Measurements from ENCODE around the gene MCOLN3.

Gene MCOLN3

DNA sequence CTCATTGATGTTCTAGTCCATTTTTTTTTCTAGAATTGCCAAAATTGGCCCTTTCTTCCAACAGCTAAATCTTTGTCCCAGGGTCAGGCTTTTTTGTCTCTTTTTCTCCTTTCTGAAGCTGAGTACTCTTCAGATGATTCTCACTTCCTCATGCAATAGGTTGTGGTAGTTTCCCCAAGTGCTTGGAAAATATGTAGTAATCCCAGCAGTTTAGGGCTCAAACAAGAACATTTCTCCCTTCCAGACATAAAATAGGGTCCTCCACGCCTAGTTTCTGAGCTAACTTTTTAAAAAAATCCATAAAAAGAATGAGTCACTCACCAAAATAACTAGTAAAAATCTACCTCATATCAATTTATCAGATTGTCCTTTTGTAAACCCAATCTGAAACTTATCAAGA lies 10.0 kb upstream of the MCOLN3 start:
- TF ChIP-seq, protein P1, sequence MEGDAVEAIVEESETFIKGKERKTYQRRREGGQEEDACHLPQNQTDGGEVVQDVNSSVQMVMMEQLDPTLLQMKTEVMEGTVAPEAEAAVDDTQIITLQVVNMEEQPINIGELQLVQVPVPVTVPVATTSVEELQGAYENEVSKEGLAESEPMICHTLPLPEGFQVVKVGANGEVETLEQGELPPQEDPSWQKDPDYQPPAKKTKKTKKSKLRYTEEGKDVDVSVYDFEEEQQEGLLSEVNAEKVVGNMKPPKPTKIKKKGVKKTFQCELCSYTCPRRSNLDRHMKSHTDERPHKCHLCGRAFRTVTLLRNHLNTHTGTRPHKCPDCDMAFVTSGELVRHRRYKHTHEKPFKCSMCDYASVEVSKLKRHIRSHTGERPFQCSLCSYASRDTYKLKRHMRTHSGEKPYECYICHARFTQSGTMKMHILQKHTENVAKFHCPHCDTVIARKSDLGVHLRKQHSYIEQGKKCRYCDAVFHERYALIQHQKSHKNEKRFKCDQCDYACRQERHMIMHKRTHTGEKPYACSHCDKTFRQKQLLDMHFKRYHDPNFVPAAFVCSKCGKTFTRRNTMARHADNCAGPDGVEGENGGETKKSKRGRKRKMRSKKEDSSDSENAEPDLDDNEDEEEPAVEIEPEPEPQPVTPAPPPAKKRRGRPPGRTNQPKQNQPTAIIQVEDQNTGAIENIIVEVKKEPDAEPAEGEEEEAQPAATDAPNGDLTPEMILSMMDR (IDR thresholded peaks at IDR 0.05; ENCODE audit: low read depth, low read length): no peak
- no peak overlapping the region for H3K4me3 ChIP-seq (replicated peaks in 1 of 2; ENCODE audit: low read depth in 2 of 2, low read length in 2 of 2)
- no peak for DNase-seq (ENCODE audit: low read depth in 2 of 2)

DNA sequence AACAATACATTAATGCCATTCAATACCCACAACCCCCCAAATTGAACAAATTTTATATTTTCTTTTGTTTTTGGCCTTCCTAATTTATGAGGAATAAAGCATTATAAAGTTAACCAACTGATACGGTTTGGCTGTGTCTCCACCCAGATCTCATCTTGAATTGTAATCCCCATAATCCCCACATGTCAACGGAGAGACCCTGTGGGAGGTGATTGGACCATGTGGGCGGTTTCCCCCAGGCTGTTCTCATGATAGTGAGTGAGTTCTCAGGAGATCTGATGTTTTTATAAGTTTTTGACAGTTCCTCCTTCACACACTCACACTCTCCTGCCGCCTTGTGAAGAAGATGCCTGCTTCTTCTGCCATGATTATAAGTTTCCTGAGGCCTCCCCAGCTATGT lies 6.4 kb upstream of the MCOLN3 start:
- TF ChIP-seq, protein P1 (IDR thresholded peaks at IDR 0.05; ENCODE audit: low read depth, low read length): no peak
- H3K4me3 ChIP-seq (replicated peaks in 1 of 2; ENCODE audit: low read depth in 2 of 2, low read length in 2 of 2): no peak overlapping the region
- DNase-seq (ENCODE audit: low read depth in 2 of 2): no peak

DNA sequence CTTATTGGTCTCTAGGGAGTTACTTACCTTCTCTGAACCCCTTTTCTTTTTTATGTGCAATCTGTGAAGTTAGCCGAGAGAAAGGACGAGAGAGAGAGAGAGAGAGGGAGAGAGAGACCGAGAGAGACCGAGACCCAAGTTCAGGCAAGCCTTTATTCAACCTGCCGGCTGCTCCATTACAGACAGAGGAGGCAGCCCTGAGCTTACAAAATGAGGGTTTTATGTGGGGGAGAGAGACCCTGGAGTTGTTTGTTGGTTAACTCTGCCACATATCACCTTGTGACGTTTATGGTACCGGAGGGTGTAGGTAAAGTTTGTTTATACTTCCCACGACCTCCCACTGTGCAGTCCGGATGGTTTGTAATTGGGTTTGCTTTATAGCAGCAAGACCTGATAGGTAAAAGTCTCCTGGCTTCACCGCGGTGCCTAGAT lies 1.5 kb upstream of the MCOLN3 start:
- DNase-seq (ENCODE audit: low read depth in 2 of 2): no peak
- H3K4me3 ChIP-seq (replicated peaks in 1 of 2; ENCODE audit: low read depth in 2 of 2, low read length in 2 of 2): no peak overlapping the region
- TF ChIP-seq, protein P1 (IDR thresholded peaks at IDR 0.05; ENCODE audit: low read depth, low read length): no peak

DNA sequence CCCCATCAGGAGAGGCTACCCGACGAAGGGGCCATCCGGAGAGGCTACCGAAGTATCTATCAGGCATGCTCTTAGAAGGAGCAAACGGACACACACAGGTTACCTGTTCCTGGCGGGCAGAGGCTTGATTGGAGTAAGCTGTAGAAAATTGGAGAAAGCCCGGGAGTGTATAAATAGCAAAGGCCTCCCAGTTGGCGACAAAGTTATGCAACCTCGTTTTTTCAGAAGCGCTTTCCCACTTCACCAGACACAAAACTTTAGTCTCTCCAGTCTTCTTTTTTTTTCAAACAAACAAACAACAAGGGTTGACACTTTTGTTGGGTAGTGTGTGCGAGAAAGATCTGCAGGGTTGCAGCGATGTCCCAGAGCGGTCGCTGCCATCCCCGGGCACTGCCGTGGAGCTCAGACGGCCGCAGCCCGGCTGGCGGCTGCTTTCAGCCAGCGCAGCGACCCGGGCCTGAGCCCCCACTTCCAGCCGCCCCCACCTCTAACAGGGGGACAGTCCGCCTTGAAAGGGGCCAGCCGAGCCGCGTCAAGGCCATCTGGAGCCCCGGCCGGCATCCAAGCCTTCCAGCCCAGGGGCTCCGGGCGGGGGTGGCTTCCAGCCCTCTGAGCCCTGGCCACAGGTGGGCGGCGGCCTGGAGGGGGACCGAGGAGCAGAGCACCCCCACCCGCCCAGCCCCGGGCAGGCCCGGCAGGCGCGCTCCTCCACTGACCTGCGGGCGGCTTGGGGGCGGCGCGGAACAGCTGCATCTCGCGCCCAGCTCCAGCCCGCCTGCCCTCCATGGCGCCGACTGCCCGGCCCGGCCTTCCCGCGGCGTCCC lies 616 bp downstream of the MCOLN3 start:
- TF ChIP-seq, protein P1 (IDR thresholded peaks at IDR 0.05; ENCODE audit: low read depth, low read length): no peak
- H3K4me3 ChIP-seq (replicated peaks in 1 of 2; ENCODE audit: low read depth in 2 of 2, low read length in 2 of 2): peak overlapping the region in 1 of 2 donors; percentile 26
- DNase-seq (ENCODE audit: low read depth in 2 of 2): no peak

DNA sequence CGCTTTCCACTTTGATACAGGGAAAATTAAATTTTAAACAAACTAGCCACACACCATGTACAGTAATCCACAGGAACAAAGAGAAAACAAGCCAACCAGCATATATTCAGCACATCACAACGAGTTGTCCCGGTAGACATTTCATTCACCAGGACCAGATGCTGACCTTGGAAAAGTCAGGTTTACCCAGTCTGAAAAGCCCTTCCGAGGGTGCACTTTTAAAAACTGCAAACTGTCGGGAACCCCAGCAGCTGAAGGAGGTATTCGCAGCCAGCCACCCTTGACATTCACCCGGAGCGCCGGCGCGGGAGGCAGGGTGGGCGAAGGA lies 1.2 kb downstream of the MCOLN3 start:
- DNase-seq (ENCODE audit: low read depth in 2 of 2): no peak
- TF ChIP-seq, protein P1 (IDR thresholded peaks at IDR 0.05; ENCODE audit: low read depth, low read length): no peak
- H3K4me3 ChIP-seq (replicated peaks in 1 of 2; ENCODE audit: low read depth in 2 of 2, low read length in 2 of 2): no peak overlapping the region

DNA sequence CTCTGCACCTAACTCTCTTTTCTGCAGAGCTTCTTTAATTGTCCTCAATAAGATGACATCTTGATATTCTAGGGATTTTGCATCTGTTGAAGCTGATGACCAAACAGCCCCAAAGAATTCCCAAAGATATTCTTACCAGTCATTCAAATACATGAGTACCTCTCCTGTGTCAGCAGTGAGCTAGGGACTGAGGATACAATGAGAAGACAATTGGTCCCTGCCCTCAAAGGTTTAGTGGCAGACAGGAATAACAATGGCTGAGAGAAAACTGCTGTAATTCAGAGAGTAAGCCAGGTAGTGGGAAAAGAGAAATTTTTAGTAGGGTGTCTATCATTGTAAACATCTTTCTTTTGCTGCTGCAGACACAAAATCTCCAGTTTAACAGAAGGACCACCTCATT lies 5.9 kb downstream of the MCOLN3 start:
- H3K4me3 ChIP-seq (replicated peaks in 1 of 2; ENCODE audit: low read depth in 2 of 2, low read length in 2 of 2): no peak overlapping the region
- no peak for DNase-seq (ENCODE audit: low read depth in 2 of 2)
- TF ChIP-seq, protein P1 (IDR thresholded peaks at IDR 0.05; ENCODE audit: low read depth, low read length): no peak

DNA sequence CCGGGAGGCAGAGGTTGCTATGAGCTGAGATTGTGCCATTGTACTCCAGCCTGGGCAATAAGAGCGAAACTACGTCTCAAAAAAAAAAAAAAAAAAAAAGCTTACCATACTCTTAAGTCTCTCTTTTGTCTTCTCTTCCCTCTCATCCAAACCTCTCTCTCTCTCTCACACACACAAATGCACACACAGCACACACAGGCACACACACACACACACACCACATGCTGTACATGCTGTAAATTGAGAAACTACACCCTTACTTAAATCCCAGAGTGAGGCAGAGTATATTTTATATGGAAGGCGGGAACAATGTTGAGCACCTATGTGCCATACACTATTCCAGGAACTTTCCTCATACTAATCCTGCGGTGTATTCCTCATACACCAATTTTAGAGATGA lies 6.5 kb downstream of the MCOLN3 start:
- TF ChIP-seq, protein P1 (IDR thresholded peaks at IDR 0.05; ENCODE audit: low read depth, low read length): no peak
- no peak for DNase-seq (ENCODE audit: low read depth in 2 of 2)
- no peak overlapping the region for H3K4me3 ChIP-seq (replicated peaks in 1 of 2; ENCODE audit: low read depth in 2 of 2, low read length in 2 of 2)

Measured in cardiac fibroblast (primary cell).